Neural cell (in vitro differentiated cells): ENCODE data around the gene SLC44A2.

ENCODE experiments used
- EP300 ChIP-seq: fragments of 450-650 bp; conservative IDR thresholded peaks from 2 replicates; pipeline ENCODE4 v1.6.1; 2014; ENCODE audit warnings: antibody characterized with exemption, mild to moderate bottlenecking, moderate library complexity; ENCODE audit not compliant: poor library complexity, severe bottlenecking
- EZH2 ChIP-seq: fragments of 200-600, 300-800 bp; shearing (Covaris generic), sonication (generic); IDR thresholded peaks from 2 replicates; pipeline ENCODE4 v1.6.1; 2014; ENCODE audit warnings: antibody characterized with exemption, low read length, borderline replicate concordance, mild to moderate bottlenecking; ENCODE audit not compliant: insufficient read depth, poor library complexity, severe bottlenecking
- POLR2AphosphoS5 ChIP-seq: IDR thresholded peaks from 2 replicates; pipeline ENCODE4 v1.6.1; 2012
- REST ChIP-seq: IDR thresholded peaks from 2 replicates; pipeline ENCODE4 v1.6.1; 2012; ENCODE audit warnings: borderline replicate concordance
- TF ChIP-seq, protein P1 (sequence below): fragments of 450-650 bp; IDR thresholded peaks from 2 replicates; pipeline ENCODE4 v1.5.1; 2014; ENCODE audit warnings: antibody characterized with exemption, mild to moderate bottlenecking, moderate library complexity; ENCODE audit not compliant: poor library complexity, severe bottlenecking

GRCh38 chr19:10634430-10634829 lies 9.1 kb downstream of the SLC44A2 start:
- TF ChIP-seq, protein P1, sequence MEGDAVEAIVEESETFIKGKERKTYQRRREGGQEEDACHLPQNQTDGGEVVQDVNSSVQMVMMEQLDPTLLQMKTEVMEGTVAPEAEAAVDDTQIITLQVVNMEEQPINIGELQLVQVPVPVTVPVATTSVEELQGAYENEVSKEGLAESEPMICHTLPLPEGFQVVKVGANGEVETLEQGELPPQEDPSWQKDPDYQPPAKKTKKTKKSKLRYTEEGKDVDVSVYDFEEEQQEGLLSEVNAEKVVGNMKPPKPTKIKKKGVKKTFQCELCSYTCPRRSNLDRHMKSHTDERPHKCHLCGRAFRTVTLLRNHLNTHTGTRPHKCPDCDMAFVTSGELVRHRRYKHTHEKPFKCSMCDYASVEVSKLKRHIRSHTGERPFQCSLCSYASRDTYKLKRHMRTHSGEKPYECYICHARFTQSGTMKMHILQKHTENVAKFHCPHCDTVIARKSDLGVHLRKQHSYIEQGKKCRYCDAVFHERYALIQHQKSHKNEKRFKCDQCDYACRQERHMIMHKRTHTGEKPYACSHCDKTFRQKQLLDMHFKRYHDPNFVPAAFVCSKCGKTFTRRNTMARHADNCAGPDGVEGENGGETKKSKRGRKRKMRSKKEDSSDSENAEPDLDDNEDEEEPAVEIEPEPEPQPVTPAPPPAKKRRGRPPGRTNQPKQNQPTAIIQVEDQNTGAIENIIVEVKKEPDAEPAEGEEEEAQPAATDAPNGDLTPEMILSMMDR = no peak
- TF ChIP-seq POLR2AphosphoS5 (no peak), REST (no peak), EP300 (no peak), EZH2 (no peak)
